K562 (cell line): Measurements from ENCODE around the gene KCNC4. TPM values are rescaled to one million over a fixed set of nuclear protein-coding genes. Genes with fewer than 3 reads are reported as not detected.

Source experiments
- ATAC-seq: fragments of 200-7000 bp; cut with Tn5 transposase; 3 replicates; pipeline ENCODE4 v1.9.1; 2020; ENCODE audit warnings: moderate library complexity
- BruUV-seq: library from RNA; stranded (reverse); fragments of 400-500 nt; replicated peaks from 2 replicates; lab custom pipeline; 2021; lab: Mats Ljungman, UMichigan
- CTCF ChIA-PET: fragments of 300-600 bp; formaldehyde crosslinking; extraction: SDS; loops from one replicate; lab custom pipeline; 2021; ENCODE audit warnings: low intra/inter-chr PET ratio; lab: Yijun Ruan, JAX
- POLR2A ChIA-PET: fragments of 300-600, 350-650 bp; sonication (Branson Sonifier 250); formaldehyde crosslinking; extraction: SDS; loops from one replicate; lab custom pipeline; 2021; ENCODE audit warnings: antibody characterized with exemption, inconsistent platforms; lab: Yijun Ruan, JAX
- DNase-seq, 4 experiments: peaks; one replicate each; pipeline versions ENCODE4 v3.0.0 to v3.0.0-alpha.2; 2011 to 2018; ENCODE audit warnings: low spot score in 3 of 4, mixed read lengths in 3 of 4; ENCODE audit errors: extremely low read depth in 1 of 4
- FAIRE-seq: peaks from 2 replicates; lab custom pipeline; 2011; peaks lifted over from hg19 to GRCh38; lab: Jason Lieb, UNC
- H2AFZ ChIP-seq: 2 replicates; pipeline ENCODE4 v1.6.0; 2011; ENCODE audit warnings: low read depth, low read length, control low read depth, inconsistent platforms
- H3K27ac ChIP-seq: fragments of 200-600 bp; 3 replicates; pipeline ENCODE4 v1.8.0; 2011; ENCODE audit warnings: low read depth, mild to moderate bottlenecking, control low read depth, inconsistent platforms, low read length, moderate library complexity, mixed read lengths; ENCODE audit errors: extremely low read depth
- H3K27me3 ChIP-seq, 2 experiments: fragments of 300-600 bp in 1 of 2; 2 replicates in 1 of 2; 3 replicates in 1 of 2; pipeline versions ENCODE4 v1.6.0 to v1.8.0; 2011; ENCODE audit warnings: inconsistent platforms in 2 of 2, low read length in 2 of 2, mild to moderate bottlenecking in 1 of 2, mixed read lengths in 1 of 2, moderate library complexity in 1 of 2; ENCODE audit not compliant: control insufficient read depth in 2 of 2, insufficient read depth in 2 of 2
- H3K36me3 ChIP-seq: fragments of 300-600 bp; 3 replicates; pipeline ENCODE4 v1.8.0; 2011; ENCODE audit warnings: mild to moderate bottlenecking, low read length, inconsistent platforms; ENCODE audit not compliant: control insufficient read depth, insufficient read depth
- H3K4me1 ChIP-seq, 2 experiments: fragments of 200-600 bp in 1 of 2; replicated peaks in 1 of 2; 2 replicates in 1 of 2; 3 replicates in 1 of 2; pipeline versions ENCODE4 v1.5.1 to v1.8.0; 2011; ENCODE audit warnings: inconsistent platforms in 2 of 2, low read length in 2 of 2, mild to moderate bottlenecking in 1 of 2, mixed read lengths in 1 of 2, moderate library complexity in 1 of 2; ENCODE audit not compliant: control insufficient read depth in 2 of 2, insufficient read depth in 2 of 2
- H3K4me2 ChIP-seq: 2 replicates; pipeline ENCODE4 v1.6.1; 2011; ENCODE audit warnings: low read length, control low read depth, inconsistent platforms, mixed read lengths; ENCODE audit not compliant: insufficient read depth
- H3K4me3 ChIP-seq: fragments of 200-600 bp; sonication (generic), shearing (Covaris generic); 2 replicates; pipeline ENCODE4 v1.5.1; 2016; ENCODE audit warnings: control low read depth, inconsistent platforms
- H3K79me2 ChIP-seq: fragments of 200-600 bp; 3 replicates; pipeline ENCODE4 v1.8.0; 2011; ENCODE audit warnings: low read length, inconsistent platforms; ENCODE audit not compliant: control insufficient read depth, insufficient read depth
- H3K9ac ChIP-seq, 2 experiments: 2 replicates each; pipeline versions ENCODE4 v1.6.0 to v1.6.1; 2011; ENCODE audit warnings: low read depth in 2 of 2, low read length in 2 of 2, control low read depth in 1 of 2, inconsistent platforms in 1 of 2, mild to moderate bottlenecking in 1 of 2, mixed read lengths in 1 of 2; ENCODE audit not compliant: insufficient read depth in 1 of 2
- H3K9me1 ChIP-seq: one replicate; pipeline ENCODE4 v1.6.0; 2011; ENCODE audit warnings: inconsistent platforms, mild to moderate bottlenecking, low read length, moderate library complexity; ENCODE audit not compliant: control insufficient read depth, insufficient read depth
- H3K9me3 ChIP-seq: replicated peaks from 2 replicates; pipeline ENCODE4 v1.5.1; 2011; ENCODE audit warnings: low read depth, low read length, inconsistent platforms; ENCODE audit not compliant: control insufficient read depth, insufficient read depth
- H4K20me1 ChIP-seq: replicated peaks from 2 replicates; pipeline ENCODE4 v1.6.1; 2011; ENCODE audit warnings: low read length, inconsistent platforms, mixed read lengths; ENCODE audit not compliant: control insufficient read depth, insufficient read depth
- ARID3A ChIP-seq: IDR thresholded peaks from 2 replicates; pipeline ENCODE4 v1.6.1; 2012; ENCODE audit warnings: low read depth, low read length, improper control_type of control experiment, borderline replicate concordance
- NR2C2 ChIP-seq, 2 experiments: fragments of 200-800 bp in 1 of 2; sonication (Bioruptor generic) in 1 of 2; sonication (generic) in 1 of 2; formaldehyde crosslinking in 1 of 2; IDR thresholded peaks; 2 replicates each; pipeline versions ENCODE4 v1.6.1 to v1.8.0; 2016 to 2022; ENCODE audit warnings: mild to moderate bottlenecking in 1 of 2, missing compliant biosample characterization in 1 of 2, missing genetic modification characterization in 1 of 2, missing genetic modification reagents in 1 of 2
- PTTG1 ChIP-seq: fragments of 450-650 bp; IDR thresholded peaks from 2 replicates; pipeline ENCODE4 v1.6.1; 2016; ENCODE audit warnings: low read depth, mild to moderate bottlenecking, missing genetic modification characterization, missing compliant biosample characterization
- RBM34 ChIP-seq: fragments of 200-400 bp; formaldehyde crosslinking; IDR thresholded peaks from 2 replicates; pipeline ENCODE4 v1.6.1; 2018; ENCODE audit warnings: low read length, borderline replicate concordance; ENCODE audit not compliant: insufficient read depth
- ZNF407 ChIP-seq: fragments of 450-650 bp; IDR thresholded peaks from 2 replicates; pipeline ENCODE4 v1.6.1; 2016; ENCODE audit warnings: low read depth
- WGBS: fragments of 100-300 bp; shearing (Covaris generic); methylation state at CpG from one replicate; pipeline ENCODE4 v1.1.6; 2016; ENCODE audit warnings: low coverage, mixed read lengths; ENCODE audit not compliant: insufficient coverage; ENCODE audit errors: missing lambda C conversion rate; 5-methylcytosine and 5-hydroxymethylcytosine counted together
- in situ Hi-C: fragments of 300-500 bp; cut with MboI; formaldehyde crosslinking; loops from 4 replicates; pipeline ENCODE4 v1.15.0; 2018; ENCODE audit warnings: inconsistent platforms, mixed read lengths
- intact Hi-C: fragments of 100-400 bp; cut with micrococcal nuclease; formaldehyde crosslinking; loops from 2 replicates; pipeline ENCODE4 v1.14.2; 2022
- polyA plus RNA-seq, 8 experiments: library from polyadenylated mRNA; depleted of rRNA in 4 of 8; stranded (reverse) in 5 of 8; unstranded in 3 of 8; fragments of >200 nt; fragmentation: Nextera tagmentation in 2 of 8; fragmentation: Illumina TruSeq in 1 of 8; extraction: Ambion mirVana in 2 of 8; extraction: Trizol in 1 of 8; gene quantifications; 2 replicates each; pipeline versions ENCODE4 v1.2.1 to v1.2.3, GENCODE V29; 2011 to 2014; ENCODE audit warnings: inconsistent platforms in 1 of 8, missing spikeins in 1 of 8
- total RNA-seq, 7 experiments: library from RNA; depleted of rRNA in 6 of 7; stranded (reverse); fragments of >200 nt in 6 of 7; fragmentation: Illumina TruSeq in 2 of 7; extraction: Trizol in 2 of 7; gene quantifications; 2 replicates each; pipeline versions ENCODE4 v1.2.1 to v1.2.3, GENCODE V29; 2011 to 2021; ENCODE audit warnings: low replicate concordance in 1 of 7

KCNC4 gene
- total and polyA plus RNA-seq, 9 of the 15 experiments (the other 6 are each of a cell fraction or from before 2014, with no cell fraction given): 0.07 to 1.8 (median 0.73) TPM

- 2% methylated on average over 6 of the region's 6 CpGs for WGBS
- no peak for FAIRE-seq
- no peaks in the 10 kb centered on the region for H3K4me1 ChIP-seq
Observed at GRCh38 chr1:110188035-110188618, 22.0 kb upstream of the KCNC4 start.

More at GRCh38 chr1:110188035-110188618, 22.0 kb upstream of the KCNC4 start:
- POLR2A ChIA-PET: interaction anchor here (0.7 to 0.9 kb wide), 2 partner anchors 11 to 70 kb away, joined by 3 read pairs; no protein-coding TSS in a partner anchor
- Histone ChIP-seq H3K27me3 (peaks cover 43 to 80% of the 10 kb centered on the region in 2 experiments), H3K27ac (no peak overlapping the region), H3K9me1 (no peaks in the 10 kb centered on the region), H3K4me2 (no peak overlapping the region), H3K9ac (no peak overlapping the region), H3K36me3 (no peaks in the 10 kb centered on the region), H2AFZ (no peak overlapping the region), H3K4me3 (no peak overlapping the region), H3K79me2 (no peaks in the 10 kb centered on the region), H4K20me1 (peaks cover 5% of the 10 kb centered on the region; the same call in 1 of the 2 replicates), H3K9me3 (no peaks in the 10 kb centered on the region)
- in situ Hi-C loops: no loop called here
- no TSS peak for BruUV-seq
- no peak for DNase-seq
- no peak for ATAC-seq
- TF ChIP-seq RBM34 (no peak), ZNF407 (no peak), PTTG1 (no peak), NR2C2 (CRISPR knock-in tag; IDR thresholded peaks at IDR 0.05) (no peak), NR2C2 (tag; IDR thresholded peaks at IDR 0.05) (peak; percentile 60; the same call in 1 of the 2 replicates), ARID3A (no peak)
- intact Hi-C loops: no loop called here
- CTCF ChIA-PET: no interaction called here
